BLaER1 treated with 17β-estradiol and CSF1 and Interleukin-3, amounts not matched to agents 10 nM and 100 nM (cell line): ENCODE results near the gene CD244.
A peak's percentile ranks its signal among the peaks of the same experiment; 100 is the strongest.

Source experiments
- H3K27ac ChIP-seq, 11 experiments: shearing (Covaris generic); formaldehyde crosslinking; 2 replicates each; pipeline ENCODE4 v1.8.1; 2022
- H3K27me3 ChIP-seq, 11 experiments: shearing (Covaris generic); formaldehyde crosslinking; 2 replicates each; pipeline ENCODE4 v1.8.1; 2022
- H3K36me3 ChIP-seq, 11 experiments: shearing (Covaris generic); formaldehyde crosslinking; 2 replicates each; pipeline ENCODE4 v1.8.1; 2022
- H3K4me1 ChIP-seq, 10 experiments: shearing (Covaris generic); formaldehyde crosslinking; 2 replicates each; pipeline ENCODE4 v1.8.1; 2022
- H3K4me2 ChIP-seq, 11 experiments: shearing (Covaris generic); formaldehyde crosslinking; 2 replicates each; pipeline ENCODE4 v1.8.1; 2022
- H3K4me3 ChIP-seq, 10 experiments: shearing (Covaris generic); formaldehyde crosslinking; 2 replicates each; pipeline ENCODE4 v1.8.1; 2022
- H3K9ac ChIP-seq, 11 experiments: shearing (Covaris generic); formaldehyde crosslinking; 2 replicates each; pipeline ENCODE4 v1.8.1; 2022
- H3K9me3 ChIP-seq, 11 experiments: shearing (Covaris generic); formaldehyde crosslinking; replicated peaks in 1 of 11; 2 replicates each; pipeline ENCODE4 v1.8.1; 2022
- H4K20me1 ChIP-seq, 11 experiments: shearing (Covaris generic); formaldehyde crosslinking; 2 replicates each; pipeline ENCODE4 v1.8.1; 2022
- Cebpa-rat ChIP-seq, 11 experiments: shearing (Covaris generic); IDR thresholded peaks; 2 replicates each; pipeline ENCODE4 v1.8.1; 2022

CD244 gene

DNA sequence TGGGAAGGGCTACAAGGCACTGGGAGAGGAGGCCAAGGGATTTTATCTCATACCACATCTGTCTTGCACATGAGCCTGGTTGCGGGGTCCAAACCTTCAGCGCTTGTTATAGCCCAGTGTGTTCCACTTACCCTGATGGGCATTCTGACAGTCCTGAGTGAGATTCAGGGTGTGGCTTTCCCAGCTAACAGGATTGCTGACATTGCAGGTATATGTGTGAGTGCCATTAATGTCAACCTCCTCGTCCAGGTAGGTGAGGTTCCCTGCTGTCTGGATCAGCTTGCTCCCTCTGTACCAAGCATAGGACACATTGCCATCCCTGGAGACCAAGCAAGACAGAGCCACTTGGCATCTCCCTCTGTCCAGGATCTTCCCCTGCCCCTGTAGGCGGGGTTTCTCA lies 21.6 kb downstream of the CD244 start:
- TF ChIP-seq Cebpa-rat (IDR thresholded peaks at IDR 0.05): no peak
- no peak overlapping the region for H3K27ac ChIP-seq
- no peak overlapping the region for H3K9ac ChIP-seq
- H3K36me3 ChIP-seq: no peaks in the 10 kb centered on the region
- H3K4me2 ChIP-seq: peak overlapping the region in 6 of 11 experiments; percentile 40 to 94 (median 66); a peak in 10 of 22 replicates
- peaks cover 45 to 90% (median 80%) of the 10 kb centered on the region in 10 experiments for H3K4me1 ChIP-seq
- no peaks in the 10 kb centered on the region for H3K27me3 ChIP-seq
- H3K9me3 ChIP-seq: peaks cover 8 to 24% (median 15%) of the 10 kb centered on the region in 11 experiments; a peak in 21 of 22 replicates
- H3K4me3 ChIP-seq: no peak overlapping the region
- H4K20me1 ChIP-seq: no peaks in the 10 kb centered on the region

DNA sequence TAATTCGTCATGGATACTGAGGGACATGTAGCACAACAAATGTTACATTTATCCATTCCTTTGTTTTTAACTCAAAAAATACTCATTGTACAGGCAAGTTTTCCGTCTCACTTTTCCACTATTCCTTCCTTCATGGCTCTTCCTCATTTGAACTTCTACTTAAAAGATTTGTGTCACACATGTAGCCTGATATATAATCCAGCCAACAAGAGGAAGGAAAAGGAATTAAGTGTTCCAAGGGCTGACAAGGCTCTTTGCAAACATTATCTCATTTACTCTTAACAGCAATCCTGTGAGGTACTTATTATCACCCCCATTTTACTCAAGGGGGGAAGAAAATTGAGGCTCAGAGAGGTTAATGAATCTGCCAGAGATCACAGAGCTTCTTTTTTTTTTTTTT lies 22.9 kb downstream of the CD244 start:
- peaks cover 48 to 98% (median 86%) of the 10 kb centered on the region in 10 experiments for H3K4me1 ChIP-seq
- H4K20me1 ChIP-seq: no peaks in the 10 kb centered on the region
- H3K27ac ChIP-seq: no peak overlapping the region
- peak overlapping the region in 7 of 11 experiments; percentile 82 to 94 (median 89); a peak in 12 of 22 replicates for H3K4me2 ChIP-seq
- no peak overlapping the region for H3K9ac ChIP-seq
- no peaks in the 10 kb centered on the region for H3K36me3 ChIP-seq
- no peak overlapping the region for H3K4me3 ChIP-seq
- H3K9me3 ChIP-seq: peaks cover 5 to 12% (median 6%) of the 10 kb centered on the region in 11 experiments; a peak in 21 of 22 replicates
- no peak for TF ChIP-seq Cebpa-rat (IDR thresholded peaks at IDR 0.05)
- H3K27me3 ChIP-seq: no peaks in the 10 kb centered on the region

- H3K9ac ChIP-seq: peak overlapping the region in 4 of 11 experiments; percentile 64 to 81 (median 76); a peak in 7 of 22 replicates
- peak overlapping the region in 6 of 11 experiments; percentile 81 to 96 (median 86); a peak in 12 of 22 replicates for H3K27ac ChIP-seq
- TF ChIP-seq Cebpa-rat (IDR thresholded peaks at IDR 0.05): no peak
These were observed 23.8 kb downstream of the CD244 start for GRCh38 chr1:160838888-160839287.

DNA sequence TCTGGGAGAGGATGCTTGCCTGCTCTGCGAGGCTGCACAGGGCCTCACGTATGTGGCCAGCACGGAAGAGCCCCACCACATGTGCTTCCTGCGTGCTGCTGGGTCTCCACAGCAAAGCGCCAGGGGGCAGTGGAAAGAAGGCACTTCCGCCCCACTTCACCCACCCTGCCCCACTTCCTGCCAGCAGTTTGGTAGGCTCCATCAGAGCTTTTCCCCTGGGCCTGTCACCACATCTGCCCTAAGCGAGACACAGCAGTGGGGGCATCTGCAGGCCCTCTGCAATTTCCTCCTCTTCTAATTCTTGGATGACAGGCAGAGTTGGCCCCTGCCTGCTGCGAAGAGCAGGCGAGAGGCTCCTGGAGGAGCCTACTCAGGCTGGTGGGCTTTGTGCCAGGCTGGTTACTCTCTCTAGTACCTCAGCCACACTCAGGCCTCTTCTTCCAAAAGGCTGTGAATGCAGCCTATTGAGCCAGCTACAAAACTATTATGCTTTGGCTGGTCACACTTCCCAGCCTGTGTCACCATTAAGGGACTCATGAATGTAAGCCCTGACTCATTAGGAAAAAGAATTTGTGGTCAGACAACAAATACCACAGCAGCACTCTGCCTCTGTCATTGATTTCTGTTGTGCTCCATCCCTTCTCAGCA lies 25.0 kb downstream of the CD244 start:
- peak in 4 of 11 experiments; percentile 42 to 89 (median 54); a peak in 7 of 22 replicates for TF ChIP-seq Cebpa-rat (IDR thresholded peaks at IDR 0.05)
- H3K4me1 ChIP-seq: peaks cover 43 to 81% (median 68%) of the 10 kb centered on the region in 10 experiments
- peak overlapping the region in 5 of 10 experiments; percentile 0 to 34 (median 9); a peak in 3 of 20 replicates for H3K4me3 ChIP-seq
- peak overlapping the region in 10 of 11 experiments; percentile 12 to 96 (median 84); a peak in 19 of 22 replicates for H3K27ac ChIP-seq
- peak overlapping the region; percentile 56 to 94 (median 85) for H3K4me2 ChIP-seq
- H3K9me3 ChIP-seq: no peaks in the 10 kb centered on the region
- no peaks in the 10 kb centered on the region for H4K20me1 ChIP-seq
- H3K36me3 ChIP-seq: no peaks in the 10 kb centered on the region
- peak overlapping the region in 9 of 11 experiments; percentile 29 to 81 (median 69); a peak in 16 of 22 replicates for H3K9ac ChIP-seq
- H3K27me3 ChIP-seq: no peaks in the 10 kb centered on the region

More at GRCh38 chr1:160838888-160839287, 23.8 kb downstream of the CD244 start:
- peaks cover 48 to 93% (median 80%) of the 10 kb centered on the region in 10 experiments for H3K4me1 ChIP-seq
- H3K9me3 ChIP-seq: peaks cover 0 to 3% (median 0%) of the 10 kb centered on the region in 11 experiments; a peak in 1 of 22 replicates
- H3K4me3 ChIP-seq: 0 out of 20 replicates have a peak overlapping the region, but pooled peaks of 1 of the 10 experiments have one; percentile 0
- H3K36me3 ChIP-seq: no peaks in the 10 kb centered on the region
- peak overlapping the region in 9 of 11 experiments; percentile 75 to 94 (median 89); a peak in 18 of 22 replicates for H3K4me2 ChIP-seq
- H3K27me3 ChIP-seq: no peaks in the 10 kb centered on the region
- H4K20me1 ChIP-seq: no peaks in the 10 kb centered on the region

GRCh38 chr1:160836981-160837557 lies 25.6 kb downstream of the CD244 start:
- Histone ChIP-seq H3K9ac (peak overlapping the region in 8 of 11 experiments; percentile 53 to 81 (median 72); a peak in 16 of 22 replicates), H3K4me2 (peak overlapping the region; percentile 56 to 94 (median 85)), H4K20me1 (no peaks in the 10 kb centered on the region), H3K9me3 (no peaks in the 10 kb centered on the region), H3K36me3 (no peaks in the 10 kb centered on the region), H3K27me3 (no peaks in the 10 kb centered on the region), H3K27ac (peak overlapping the region in 10 of 11 experiments; percentile 12 to 96 (median 84); a peak in 19 of 22 replicates), H3K4me1 (peaks cover 37 to 75% (median 61%) of the 10 kb centered on the region in 10 experiments), H3K4me3 (peak overlapping the region in 3 of 10 experiments; percentile 5 to 28 (median 5); a peak in 1 of 20 replicates)
- no peak for TF ChIP-seq Cebpa-rat (IDR thresholded peaks at IDR 0.05)

DNA sequence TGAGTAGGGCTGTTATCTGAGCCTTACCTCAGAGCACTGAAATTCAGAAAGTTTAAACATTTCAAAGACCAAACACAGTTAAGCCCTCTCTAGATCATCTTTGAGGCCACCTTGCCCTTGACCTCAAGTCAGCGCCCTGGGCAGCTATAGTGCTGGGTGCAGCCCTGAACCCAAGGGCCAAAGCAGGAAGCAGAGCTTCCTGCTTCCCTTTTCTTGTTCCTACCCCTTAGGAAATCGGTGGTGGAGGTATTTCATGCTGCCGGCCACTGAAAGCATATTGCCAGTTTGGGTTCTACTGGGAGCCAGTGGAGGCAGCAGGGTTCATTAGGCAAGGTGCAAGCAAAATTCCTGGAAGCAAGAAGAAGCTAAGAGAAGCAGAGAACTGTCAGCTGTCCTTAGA lies 26.1 kb downstream of the CD244 start:
- Histone ChIP-seq H3K36me3 (no peaks in the 10 kb centered on the region), H3K9me3 (no peaks in the 10 kb centered on the region), H3K4me1 (peaks cover 34 to 70% (median 56%) of the 10 kb centered on the region in 10 experiments), H3K4me2 (peak overlapping the region; percentile 56 to 94 (median 85)), H3K4me3 (peak overlapping the region in 3 of 10 experiments; percentile 5 to 28 (median 5); a peak in 1 of 20 replicates), H3K9ac (peak overlapping the region in 8 of 11 experiments; percentile 53 to 81 (median 72); a peak in 14 of 22 replicates), H4K20me1 (no peaks in the 10 kb centered on the region), H3K27ac (peak overlapping the region in 9 of 11 experiments; percentile 59 to 96 (median 84); a peak in 18 of 22 replicates), H3K27me3 (no peaks in the 10 kb centered on the region)
- TF ChIP-seq Cebpa-rat (IDR thresholded peaks at IDR 0.05): no peak

GRCh38 chr1:160835751-160836150 lies 26.9 kb downstream of the CD244 start:
- Histone ChIP-seq H3K4me2 (peak overlapping the region; percentile 56 to 94 (median 85)), H3K27ac (peak overlapping the region in 7 of 11 experiments; percentile 81 to 96 (median 89); a peak in 14 of 22 replicates), H3K4me1 (peaks cover 34 to 62% (median 54%) of the 10 kb centered on the region in 10 experiments), H3K9ac (peak overlapping the region in 5 of 11 experiments; percentile 69 to 81 (median 77); a peak in 7 of 22 replicates), H3K27me3 (no peaks in the 10 kb centered on the region), H3K9me3 (no peaks in the 10 kb centered on the region), H3K36me3 (no peaks in the 10 kb centered on the region), H3K4me3 (no peak overlapping the region; a peak in 1 of 20 replicates), H4K20me1 (no peaks in the 10 kb centered on the region)
- TF ChIP-seq Cebpa-rat (IDR thresholded peaks at IDR 0.05): no peak

DNA sequence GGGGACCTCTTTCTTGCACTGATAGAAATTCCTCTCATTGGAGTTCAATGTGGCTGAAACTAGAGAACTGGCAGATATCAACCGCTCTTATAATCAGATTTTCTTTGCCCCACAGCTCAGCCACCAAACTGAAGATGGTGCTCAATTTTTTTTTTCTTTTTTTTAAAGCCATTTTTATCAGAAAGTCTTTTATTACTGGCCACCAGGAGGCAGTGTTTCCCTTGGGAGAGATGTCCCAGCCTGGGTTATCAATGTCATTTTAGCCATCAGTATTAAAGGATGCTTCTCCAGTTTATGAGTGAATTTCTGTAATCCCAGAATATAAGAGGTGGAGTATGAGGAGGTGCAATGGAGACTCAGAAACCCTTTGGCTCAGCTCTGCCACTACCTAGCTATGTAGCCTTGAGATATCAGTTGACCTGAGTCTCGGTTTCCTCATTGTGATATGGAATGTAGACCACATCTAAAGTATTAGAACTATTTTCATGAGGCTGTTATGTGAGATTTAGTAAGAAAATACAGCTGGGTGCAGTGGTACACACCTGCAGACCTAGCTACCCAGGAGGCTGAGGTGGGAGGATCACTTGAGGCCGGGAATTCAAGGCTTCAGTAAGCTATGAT lies 27.6 kb downstream of the CD244 start:
- no peaks in the 10 kb centered on the region for H3K36me3 ChIP-seq
- no peak for TF ChIP-seq Cebpa-rat (IDR thresholded peaks at IDR 0.05)
- H4K20me1 ChIP-seq: no peaks in the 10 kb centered on the region; a peak in 1 of 22 replicates
- H3K4me3 ChIP-seq: no peak overlapping the region
- H3K9ac ChIP-seq: no peak overlapping the region
- peaks cover 33 to 62% (median 53%) of the 10 kb centered on the region in 10 experiments for H3K4me1 ChIP-seq
- peak overlapping the region in 1 of 11 experiments; percentile 93; a peak in 2 of 22 replicates for H3K27ac ChIP-seq
- peak overlapping the region in 6 of 11 experiments; percentile 82 to 94 (median 89); a peak in 12 of 22 replicates for H3K4me2 ChIP-seq
- no peaks in the 10 kb centered on the region for H3K27me3 ChIP-seq
- H3K9me3 ChIP-seq: no peaks in the 10 kb centered on the region
